OCI-LY1 (cell line): ENCODE measurements around the gene TLE3.

Source experiments
- H2AFZ ChIP-seq: fragments of 200-600 bp; sonication (generic), shearing (Covaris generic); 2 replicates; pipeline ENCODE4 v1.6.0; 2014; ENCODE audit warnings: antibody characterized with exemption, mild to moderate bottlenecking, low read length
- H3F3A ChIP-seq: fragments of 200-600 bp; sonication (generic), shearing (Covaris generic); 2 replicates; pipeline ENCODE4 v1.6.0; 2014; ENCODE audit warnings: mild to moderate bottlenecking, antibody characterized with exemption, low read length, moderate library complexity; ENCODE audit not compliant: insufficient read depth
- H3K27ac ChIP-seq: fragments of 200-600 bp; sonication (generic); 2 replicates; pipeline ENCODE4 v1.5.1; 2014; ENCODE audit warnings: low read length, mixed run types, mild to moderate bottlenecking, low read depth; ENCODE audit not compliant: poor library complexity, severe bottlenecking
- H3K27me3 ChIP-seq: fragments of 200-600 bp; sonication (generic); 2 replicates; pipeline ENCODE4 v1.6.0; 2014; ENCODE audit warnings: antibody characterized with exemption, mild to moderate bottlenecking, low read length, moderate library complexity; ENCODE audit not compliant: insufficient read depth
- H3K36me3 ChIP-seq: fragments of 200-600 bp; sonication (generic); 2 replicates; pipeline ENCODE4 v1.6.1; 2014; ENCODE audit warnings: mild to moderate bottlenecking, antibody characterized with exemption, low read length, moderate library complexity, mixed read lengths; ENCODE audit not compliant: insufficient read depth
- H3K4me1 ChIP-seq: fragments of 200-600 bp; sonication (generic); 2 replicates; pipeline ENCODE4 v1.5.1; 2014; ENCODE audit warnings: mild to moderate bottlenecking, low read length, moderate library complexity; ENCODE audit not compliant: insufficient read depth, severe bottlenecking
- H3K4me2 ChIP-seq: fragments of 200-600 bp; sonication (generic), shearing (Covaris generic); 2 replicates; pipeline ENCODE4 v1.6.1; 2014; ENCODE audit warnings: low read length
- H3K4me3 ChIP-seq: fragments of 200-600 bp; sonication (generic); 2 replicates; pipeline ENCODE4 v1.5.1; 2014; ENCODE audit warnings: low read length, low read depth, mild to moderate bottlenecking, mixed read lengths; ENCODE audit not compliant: poor library complexity, severe bottlenecking
- H3K79me2 ChIP-seq: fragments of 200-600 bp; shearing (Covaris generic); 2 replicates; pipeline ENCODE4 v1.6.1; 2016; ENCODE audit warnings: mixed run types, low read length, mixed read lengths; ENCODE audit not compliant: insufficient read depth
- H3K9ac ChIP-seq: fragments of 200-600 bp; sonication (generic), shearing (Covaris generic); 2 replicates; pipeline ENCODE4 v1.6.1; 2014; ENCODE audit warnings: mild to moderate bottlenecking, low read length, mixed read lengths
- H3K9me2 ChIP-seq: fragments of 200-600 bp; sonication (generic), shearing (Covaris generic); 2 replicates; pipeline ENCODE4 v1.6.1; 2014; ENCODE audit warnings: low read depth, mild to moderate bottlenecking, low read length, mixed read lengths
- H3K9me3 ChIP-seq: fragments of 200-600 bp; shearing (Covaris generic); 2 replicates; pipeline ENCODE4 v1.6.1; 2014; ENCODE audit warnings: low read length, mixed read lengths
- H4K20me1 ChIP-seq: fragments of 200-600 bp; sonication (generic), shearing (Covaris generic); 2 replicates; pipeline ENCODE4 v1.6.0; 2016; ENCODE audit warnings: mild to moderate bottlenecking, low read length; ENCODE audit not compliant: insufficient read depth
- CTCF ChIP-seq: fragments of 200-600 bp; sonication (generic), shearing (Covaris generic); IDR thresholded peaks from 2 replicates; pipeline ENCODE4 v1.5.1; 2017; ENCODE audit warnings: mild to moderate bottlenecking, antibody characterized with exemption, low read length, moderate library complexity, mixed read lengths
- EZH2 ChIP-seq: fragments of 200-600 bp; sonication (generic), shearing (Covaris generic); IDR thresholded peaks from 2 replicates; pipeline ENCODE4 v1.8.0; 2017; ENCODE audit warnings: borderline replicate concordance, mixed run types, mild to moderate bottlenecking, antibody characterized with exemption, low read length, moderate library complexity, mixed read lengths

The TLE3 gene

DNA sequence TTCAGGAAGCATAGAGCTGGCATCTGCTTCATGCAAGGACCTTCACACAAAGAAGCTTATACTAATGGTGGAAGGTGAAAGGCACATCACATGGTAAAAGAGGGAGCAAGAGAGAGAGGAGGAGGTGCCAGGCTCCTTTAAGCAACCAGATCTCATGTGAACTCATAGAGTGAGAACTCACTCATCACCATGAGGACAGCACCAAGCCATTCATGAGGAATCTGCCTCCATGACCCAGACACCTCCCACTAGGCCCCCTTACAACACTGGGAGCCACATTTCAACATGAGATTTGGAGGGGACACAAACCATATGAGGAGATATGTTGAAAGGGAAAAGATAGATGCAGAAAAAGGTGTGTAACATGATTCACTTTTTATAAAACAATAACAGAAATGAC lies 48.4 kb upstream of the TLE3 start:
- no peak overlapping the region for H3K27ac ChIP-seq
- H3K9ac ChIP-seq: no peak overlapping the region
- no peaks in the 10 kb centered on the region for H3K9me3 ChIP-seq
- H4K20me1 ChIP-seq: no peaks in the 10 kb centered on the region
- no peaks in the 10 kb centered on the region; the same call in none of the 2 replicates for H3K27me3 ChIP-seq
- H3K4me1 ChIP-seq: no peaks in the 10 kb centered on the region
- TF ChIP-seq CTCF (no peak), EZH2 (no peak)
- no peak overlapping the region for H2AFZ ChIP-seq
- H3K9me2 ChIP-seq: no peaks in the 10 kb centered on the region
- no peaks in the 10 kb centered on the region for H3K36me3 ChIP-seq
- no peak overlapping the region for H3K4me2 ChIP-seq
- no peak overlapping the region for H3K4me3 ChIP-seq
- H3K79me2 ChIP-seq: no peaks in the 10 kb centered on the region
- no peaks in the 10 kb centered on the region for H3F3A ChIP-seq

DNA sequence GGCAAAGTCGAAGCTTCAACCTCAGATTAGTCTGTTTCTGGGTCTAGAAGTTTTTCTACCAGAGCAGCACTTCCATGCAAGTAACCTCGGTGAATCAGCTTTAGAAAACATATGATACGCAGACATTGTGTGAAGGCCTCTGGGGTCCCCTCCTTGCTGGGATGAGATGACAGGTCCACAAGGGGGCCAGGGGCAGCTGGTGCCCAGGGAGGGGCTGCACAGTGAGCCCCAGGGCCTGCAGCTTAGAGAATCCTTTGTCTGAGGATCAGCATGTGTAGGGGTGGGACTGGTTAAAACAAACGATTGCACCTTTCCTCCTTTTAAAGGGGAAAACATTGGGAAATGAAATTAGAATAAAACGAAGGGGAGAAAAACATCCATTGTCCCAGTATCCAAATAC lies 47.5 kb upstream of the TLE3 start:
- Histone ChIP-seq H3K9me2 (no peaks in the 10 kb centered on the region), H3K27me3 (no peaks in the 10 kb centered on the region; the same call in none of the 2 replicates), H3F3A (no peaks in the 10 kb centered on the region), H3K4me2 (no peak overlapping the region), H3K27ac (no peak overlapping the region), H3K9me3 (no peaks in the 10 kb centered on the region), H3K4me3 (no peak overlapping the region), H3K79me2 (no peaks in the 10 kb centered on the region), H4K20me1 (no peaks in the 10 kb centered on the region), H2AFZ (no peak overlapping the region), H3K4me1 (no peaks in the 10 kb centered on the region), H3K9ac (no peak overlapping the region), H3K36me3 (no peaks in the 10 kb centered on the region)
- TF ChIP-seq EZH2 (no peak), CTCF (no peak)

GRCh38 chr15:70142322-70143191 lies 44.8 kb upstream of the TLE3 start:
- no peak overlapping the region for H3K4me2 ChIP-seq
- H3K79me2 ChIP-seq: no peaks in the 10 kb centered on the region
- no peaks in the 10 kb centered on the region for H3K9me2 ChIP-seq
- no peak overlapping the region for H3K27ac ChIP-seq
- H3F3A ChIP-seq: no peaks in the 10 kb centered on the region
- TF ChIP-seq EZH2 (no peak), CTCF (no peak)
- no peaks in the 10 kb centered on the region for H3K36me3 ChIP-seq
- H3K4me1 ChIP-seq: no peaks in the 10 kb centered on the region
- no peak overlapping the region for H3K4me3 ChIP-seq
- no peak overlapping the region for H3K9ac ChIP-seq
- H4K20me1 ChIP-seq: no peaks in the 10 kb centered on the region
- H3K27me3 ChIP-seq: no peaks in the 10 kb centered on the region; the same call in none of the 2 replicates
- H3K9me3 ChIP-seq: no peaks in the 10 kb centered on the region
- no peak overlapping the region for H2AFZ ChIP-seq
